HCT116 (cell line): ENCODE data around the gene ALDH9A1. TPM values are rescaled to one million over a fixed set of nuclear protein-coding genes. Genes with fewer than 3 reads are reported as not detected.
"Not testable (repeated sequence)": the region's sequence is repeated elsewhere in the genome, so short reads cannot be mapped to it uniquely, and the experiment has no call there.

Source experiments
- ATAC-seq: fragments of 200-7000 bp; cut with Tn5 transposase; 2 replicates; pipeline ENCODE4 v1.9.1; 2020; ENCODE audit warnings: mild to moderate bottlenecking, moderate library complexity
- BruUV-seq: library from RNA; stranded (reverse); fragments of 400-500 nt; replicated peaks from 2 replicates; lab custom pipeline; 2021; lab: Mats Ljungman, UMichigan
- CTCF ChIA-PET: fragments of 300-600 bp; sonication (Branson Sonifier 250); formaldehyde crosslinking; loops from one replicate; lab custom pipeline; 2021; ENCODE audit warnings: antibody characterized with exemption; lab: Charles Lee
- POLR2A ChIA-PET: fragments of 300-600, 350-600 bp; sonication (Branson Sonifier 250); formaldehyde crosslinking; loops from one replicate; lab custom pipeline; 2021; ENCODE audit warnings: antibody characterized with exemption; lab: Charles Lee
- RAD21 ChIA-PET, 2 experiments: fragments of 300-600 bp; sonication (Branson Sonifier 250); formaldehyde crosslinking; loops; one replicate each; lab custom pipeline; 2023; ENCODE audit warnings: low total read pairs in 2 of 2; ENCODE audit not compliant: uncharacterized antibody in 2 of 2, unreplicated experiment in 2 of 2, low non-redundant PET in 1 of 2; lab: Charles Lee
- DNase-seq: peaks from one replicate; pipeline ENCODE4 v3.0.0-alpha.2; 2010; ENCODE audit warnings: low read depth, low spot score
- H2AFZ ChIP-seq: fragments of 200-600 bp; shearing (Covaris generic), sonication (generic); 2 replicates; pipeline ENCODE4 v1.6.1; 2017; ENCODE audit warnings: low read depth, mixed run types, mixed read lengths, antibody characterized with exemption, low read length; ENCODE audit not compliant: poor library complexity, severe bottlenecking
- H3K27ac ChIP-seq: 2 replicates; pipeline ENCODE4 v1.5.1; 2012; ENCODE audit warnings: low read depth, low read length
- H3K27me3 ChIP-seq: fragments of 200-600 bp; sonication (generic); 2 replicates; pipeline ENCODE4 v1.6.1; 2016; ENCODE audit warnings: mixed run types, low read length, mixed read lengths; ENCODE audit not compliant: insufficient read depth
- H3K36me3 ChIP-seq, 2 experiments: fragments of 200-500 bp in 1 of 2; fragments of 200-600 bp in 1 of 2; sonication (Bioruptor generic) in 1 of 2; sonication (generic) in 1 of 2; 2 replicates each; pipeline versions ENCODE4 v1.5.1 to v1.6.1; 2014 to 2016; ENCODE audit warnings: low read length in 2 of 2, inconsistent platforms in 1 of 2, mixed read lengths in 1 of 2, mixed run types in 1 of 2; ENCODE audit not compliant: insufficient read depth in 2 of 2, control insufficient read depth in 1 of 2
- H3K4me1 ChIP-seq, 2 experiments: fragments of 200-600 bp in 1 of 2; sonication (generic) in 1 of 2; 2 replicates each; pipeline versions ENCODE4 v1.5.1 to v1.6.1; 2012 to 2017; ENCODE audit warnings: low read length in 2 of 2, inconsistent platforms in 1 of 2, mild to moderate bottlenecking in 1 of 2, mixed read lengths in 1 of 2, mixed run types in 1 of 2, moderate library complexity in 1 of 2; ENCODE audit not compliant: insufficient read depth in 2 of 2, control insufficient read depth in 1 of 2
- H3K4me2 ChIP-seq: fragments of 200-600 bp; sonication (generic); 2 replicates; pipeline ENCODE4 v1.6.1; 2017; ENCODE audit warnings: mixed run types, low read length, mixed read lengths
- H3K4me3 ChIP-seq, 2 experiments: fragments of 200-600 bp in 1 of 2; sonication (generic) in 1 of 2; replicated peaks in 1 of 2; 2 replicates each; pipeline ENCODE4 v1.5.1; 2011 to 2016; ENCODE audit warnings: low read length in 2 of 2, control low read depth in 1 of 2, low read depth in 1 of 2, mild to moderate bottlenecking in 1 of 2, mixed read lengths in 1 of 2, mixed run types in 1 of 2
- H3K79me2 ChIP-seq: fragments of 200-600 bp; sonication (generic); 2 replicates; pipeline ENCODE4 v1.6.1; 2017; ENCODE audit warnings: mild to moderate bottlenecking, mixed run types, low read length, moderate library complexity, mixed read lengths; ENCODE audit not compliant: insufficient read depth
- H3K9ac ChIP-seq: fragments of 200-600 bp; sonication (generic); 2 replicates; pipeline ENCODE4 v1.6.1; 2016; ENCODE audit warnings: low read length, mixed read lengths
- H3K9me2 ChIP-seq: fragments of 200-600 bp; sonication (generic), shearing (Covaris generic); 2 replicates; pipeline ENCODE4 v1.6.1; 2017; ENCODE audit warnings: mixed run types, mild to moderate bottlenecking, moderate library complexity; ENCODE audit not compliant: insufficient read depth
- H3K9me3 ChIP-seq, 2 experiments: fragments of 200-500 bp in 1 of 2; fragments of 200-600 bp in 1 of 2; sonication (Bioruptor generic) in 1 of 2; sonication (generic) in 1 of 2; 2 replicates each; pipeline ENCODE4 v1.6.1; 2014 to 2017; ENCODE audit warnings: low read length in 2 of 2, mixed read lengths in 2 of 2, inconsistent platforms in 1 of 2, low read depth in 1 of 2, mild to moderate bottlenecking in 1 of 2, mixed run types in 1 of 2, moderate library complexity in 1 of 2; ENCODE audit not compliant: control insufficient read depth in 1 of 2, insufficient read depth in 1 of 2
- H4K20me1 ChIP-seq: fragments of 200-600 bp; sonication (generic), shearing (Covaris generic); 2 replicates; pipeline ENCODE4 v1.6.1; 2017; ENCODE audit warnings: mixed run types, mild to moderate bottlenecking, moderate library complexity; ENCODE audit not compliant: insufficient read depth
- ATF3 ChIP-seq: IDR thresholded peaks from 2 replicates; pipeline ENCODE4 v1.6.1; 2012
- CBX3 ChIP-seq: IDR thresholded peaks from 2 replicates; pipeline ENCODE4 v1.6.1; 2012; ENCODE audit warnings: low read depth
- CEBPB ChIP-seq: IDR thresholded peaks from 2 replicates; pipeline ENCODE4 v1.6.1; 2012; ENCODE audit warnings: low read depth
- CTCF ChIP-seq, 3 experiments: fragments of 200-600 bp in 1 of 3; sonication (generic) in 1 of 3; IDR thresholded peaks in 2 of 3; conservative IDR thresholded peaks in 1 of 3; 2 replicates each; pipeline ENCODE4 v1.5.1; 2012 to 2017; ENCODE audit warnings: low read depth in 2 of 3, low read length in 2 of 3, antibody characterized with exemption in 1 of 3, borderline replicate concordance in 1 of 3, control low read depth in 1 of 3, mild to moderate bottlenecking in 1 of 3, mixed read lengths in 1 of 3, mixed run types in 1 of 3, moderate library complexity in 1 of 3; ENCODE audit not compliant: insufficient read depth in 1 of 3
- EGR1 ChIP-seq: IDR thresholded peaks from 2 replicates; pipeline ENCODE4 v1.6.1; 2012; ENCODE audit warnings: low read depth
- ELF1 ChIP-seq: IDR thresholded peaks from 2 replicates; pipeline ENCODE4 v1.6.1; 2012; ENCODE audit warnings: low read depth, borderline replicate concordance
- EZH2 ChIP-seq: fragments of 200-600 bp; sonication (generic); IDR thresholded peaks from 2 replicates; pipeline ENCODE4 v1.6.1; 2017; ENCODE audit warnings: antibody characterized with exemption, mixed run types
- EZH2phosphoT487 ChIP-seq: fragments of 200-600 bp; IDR thresholded peaks from 2 replicates; pipeline ENCODE4 v1.6.1; 2018; ENCODE audit warnings: antibody characterized with exemption, borderline replicate concordance
- FOSL1 ChIP-seq: IDR thresholded peaks from 2 replicates; pipeline ENCODE4 v1.6.1; 2012; ENCODE audit warnings: low read depth
- JUND ChIP-seq: IDR thresholded peaks from 2 replicates; pipeline ENCODE4 v1.6.1; 2012
- POLR2A ChIP-seq: IDR thresholded peaks from 2 replicates; pipeline ENCODE4 v1.7.0; 2011; ENCODE audit warnings: borderline replicate concordance; ENCODE audit not compliant: insufficient read depth, insufficient read length; ENCODE audit errors: extremely low read depth
- POLR2AphosphoS5 ChIP-seq: IDR thresholded peaks from 2 replicates; pipeline ENCODE4 v1.6.1; 2011; ENCODE audit warnings: mild to moderate bottlenecking, low read depth, low read length, moderate library complexity
- RAD21 ChIP-seq: IDR thresholded peaks from 2 replicates; pipeline ENCODE4 v1.6.1; 2012; ENCODE audit warnings: low read depth, mild to moderate bottlenecking
- SIN3A ChIP-seq: IDR thresholded peaks from 2 replicates; pipeline ENCODE4 v1.6.1; 2012; ENCODE audit warnings: low read depth
- SRF ChIP-seq: IDR thresholded peaks from 2 replicates; pipeline ENCODE4 v1.6.1; 2012; ENCODE audit warnings: low read depth
- TCF7L2 ChIP-seq: IDR thresholded peaks from 2 replicates; pipeline ENCODE4 v1.7.0; 2011; ENCODE audit warnings: borderline replicate concordance, inconsistent platforms; ENCODE audit not compliant: insufficient read depth, insufficient read length; ENCODE audit errors: extremely low read depth
- YY1 ChIP-seq: IDR thresholded peaks from 2 replicates; pipeline ENCODE4 v1.6.1; 2011; ENCODE audit warnings: low read length, low read depth, moderate library complexity, mild to moderate bottlenecking; ENCODE audit not compliant: insufficient replicate concordance; ENCODE audit errors: extremely low read depth
- ZNF274 ChIP-seq: fragments of 200-500 bp; sonication (Bioruptor generic); IDR thresholded peaks from 2 replicates; pipeline ENCODE4 v1.6.1; 2014; ENCODE audit warnings: mild to moderate bottlenecking, low read depth, low read length, inconsistent platforms
- intact Hi-C: fragments of 100-400 bp; cut with micrococcal nuclease; formaldehyde crosslinking; loops from 2 replicates; pipeline ENCODE4 v1.10.0; 2022
- total RNA-seq: library from RNA; stranded (reverse); gene quantifications from one replicate; pipeline ENCODE4 v1.2.1, GENCODE V29; 2021; ENCODE audit not compliant: unreplicated experiment
- TF ChIP-seq, protein P1 (sequence below): IDR thresholded peaks from 2 replicates; pipeline ENCODE4 v1.6.1; 2012

The ALDH9A1 gene
- total RNA-seq, 1 experiment from 2014 or later: 46.0 TPM

DNA sequence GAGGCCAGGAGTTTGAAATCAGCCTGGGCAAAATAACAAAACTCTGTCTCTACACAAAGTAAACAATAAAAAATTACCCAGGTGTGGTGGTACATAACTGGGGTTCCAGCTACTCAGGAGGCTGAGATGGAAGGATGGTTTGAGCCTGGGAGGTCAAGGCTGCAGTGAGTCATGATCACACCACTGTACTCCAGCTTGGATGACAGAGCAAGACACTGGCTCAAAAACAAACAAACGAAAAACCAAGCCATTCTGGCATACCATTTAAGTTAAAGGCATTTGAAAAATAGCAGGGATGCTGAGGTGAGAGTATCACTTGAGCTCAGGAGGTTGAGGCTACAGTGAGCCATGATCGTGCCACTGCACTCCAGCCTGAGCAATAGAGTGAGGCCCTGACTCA lies 5.3 kb upstream of the ALDH9A1 start:
- intact Hi-C loops: no loop called here
- no peak for ATAC-seq
- RAD21 ChIA-PET: no interaction called here

DNA sequence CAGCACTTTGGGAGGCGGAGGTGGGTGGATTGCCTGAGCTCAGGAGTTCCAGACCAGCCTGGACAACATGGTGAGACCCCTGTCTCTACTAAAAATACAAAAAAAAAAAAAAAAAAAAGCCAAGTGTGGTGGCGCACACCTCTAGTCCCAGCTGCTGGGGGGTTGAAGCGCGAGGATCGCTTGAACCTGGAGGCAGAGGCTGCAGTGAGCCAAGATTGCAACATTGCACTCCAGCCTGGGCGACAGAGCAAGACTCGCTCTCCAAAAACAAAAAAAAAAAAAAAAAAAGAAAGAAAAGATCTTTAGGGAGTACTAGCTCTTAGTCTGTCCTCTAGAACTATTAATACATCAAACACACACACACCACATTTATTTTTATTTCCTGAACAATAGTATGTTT lies 3.6 kb upstream of the ALDH9A1 start:
- BruUV-seq, intact Hi-C loops, H3K4me3 ChIP-seq: not testable (repeated sequence)

More for the DNA sequence above, 5.3 kb upstream of the ALDH9A1 start:
- no peaks in the 10 kb centered on the region for H3K79me2 ChIP-seq
- H2AFZ ChIP-seq: no peak overlapping the region
- no peaks in the 10 kb centered on the region for H3K9me3 ChIP-seq
- no peak for DNase-seq
- H3K9me2 ChIP-seq: no peaks in the 10 kb centered on the region
- ChIA-PET POLR2A (no interaction called here), CTCF (no interaction called here)
- no TSS peak for BruUV-seq
- H4K20me1 ChIP-seq: no peaks in the 10 kb centered on the region
- H3K27me3 ChIP-seq: no peaks in the 10 kb centered on the region
- no peaks in the 10 kb centered on the region for H3K36me3 ChIP-seq
- H3K4me1 ChIP-seq: peaks cover 0 to 3% of the 10 kb centered on the region in 2 experiments; a peak in 2 of 4 replicates
- TF ChIP-seq FOSL1: no peak
- no peak for TF ChIP-seq YY1
- TF ChIP-seq TCF7L2: no peak
- TF ChIP-seq CTCF (IDR thresholded peaks at IDR 0.05 in 2 of 3, conservative IDR thresholded peaks at IDR 0.05 in 1 of 3; ENCODE audit: borderline replicate concordance in 1 of 3, insufficient read depth in 1 of 3, low read depth in 2 of 3, low read length in 2 of 3): no peak
- no peak for TF ChIP-seq POLR2A
- no peak for TF ChIP-seq SRF
- no peak for TF ChIP-seq ATF3
- TF ChIP-seq POLR2AphosphoS5: no peak
- TF ChIP-seq, protein P1, sequence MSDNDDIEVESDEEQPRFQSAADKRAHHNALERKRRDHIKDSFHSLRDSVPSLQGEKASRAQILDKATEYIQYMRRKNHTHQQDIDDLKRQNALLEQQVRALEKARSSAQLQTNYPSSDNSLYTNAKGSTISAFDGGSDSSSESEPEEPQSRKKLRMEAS: no peak
- TF ChIP-seq ELF1: no peak
- no peak for TF ChIP-seq JUND
- TF ChIP-seq EZH2: no peak
- TF ChIP-seq ZNF274: no peak
- TF ChIP-seq SIN3A: no peak
- TF ChIP-seq EGR1: no peak
- no peak for TF ChIP-seq CEBPB
- no peak for TF ChIP-seq EZH2phosphoT487
- no peak for TF ChIP-seq RAD21
- TF ChIP-seq CBX3: no peak
- TF ChIP-seq, all 23 proteins: peak for 0
- Histone ChIP-seq H3K4me2 (no peak overlapping the region), H3K4me3 (no peak overlapping the region), H3K27ac (no peak overlapping the region), H3K9ac (no peak overlapping the region)

More for the DNA sequence above, 3.6 kb upstream of the ALDH9A1 start:
- ATAC-seq, H4K20me1 ChIP-seq, H3K27ac ChIP-seq, H2AFZ ChIP-seq, H3K79me2 ChIP-seq, POLR2A ChIA-PET, H3K36me3 ChIP-seq, H3K4me2 ChIP-seq, H3K9ac ChIP-seq, H3K9me3 ChIP-seq, DNase-seq, CTCF ChIA-PET, H3K9me2 ChIP-seq, RAD21 ChIA-PET, H3K27me3 ChIP-seq: not testable (repeated sequence)
- H3K4me1 ChIP-seq: peaks cover 2 to 11% of the 10 kb centered on the region in 2 experiments; a peak in 3 of 4 replicates
